ENCODE data around the gene ALDH5A1. TPM values are rescaled to one million over a fixed set of nuclear protein-coding genes. Genes with fewer than 3 reads are reported as not detected.

Gene ALDH5A1
- total RNA-seq, 2 donors from 2014 or later, result 11.1 to 22.6 TPM

DNA sequence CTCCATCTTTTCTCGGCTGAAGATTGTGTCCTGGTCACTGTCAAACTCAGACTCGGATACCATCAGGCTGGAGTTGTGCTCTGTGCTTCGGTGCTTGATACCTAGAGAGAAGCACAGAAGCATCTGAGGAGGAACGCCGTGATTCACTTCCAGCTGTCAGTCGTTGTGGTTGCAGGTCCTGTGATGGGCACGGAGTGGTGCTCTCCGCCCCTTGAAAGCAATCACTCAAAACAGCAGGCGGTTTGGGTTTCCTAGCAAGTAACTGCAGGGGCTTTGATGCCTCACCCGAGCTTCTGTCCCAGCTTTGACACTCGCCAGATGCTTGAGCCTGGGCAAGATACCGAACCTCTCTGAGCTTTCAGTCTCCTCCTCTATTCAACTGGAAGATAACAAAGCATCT is 52.5 kb downstream of the ALDH5A1 start:
- Histone ChIP-seq H3K4me1 (replicated peaks) (no peaks in the 10 kb centered on the region), H3K4me3 (no peak overlapping the region), H3K9me3 (no peaks in the 10 kb centered on the region), H3K27me3 (replicated peaks; ENCODE audit: insufficient read depth) (no peaks in the 10 kb centered on the region), H3K27ac (no peak overlapping the region), H3K36me3 (no peaks in the 10 kb centered on the region)
- WGBS, result 65% methylated on average over 12 of the region's 12 CpGs
- intact Hi-C loops (cut with DNase I), result no loop called here
- TF ChIP-seq POLR2A (IDR thresholded peaks at IDR 0.05) (no peak), POLR2AphosphoS5 (IDR thresholded peaks at IDR 0.05) (no peak), CTCF (IDR thresholded peaks at IDR 0.05) (no peak)
- no peak for DNase-seq (ENCODE audit: low spot score)

GRCh38 chr6:24549158-24549557 is 54.4 kb downstream of the ALDH5A1 start:
- 83% methylated on average over 1 of the region's 1 CpG for WGBS
- no peaks in the 10 kb centered on the region for H3K9me3 ChIP-seq
- no peak overlapping the region for H3K4me3 ChIP-seq
- intact Hi-C loops (cut with DNase I), result no loop called here
- TF ChIP-seq POLR2AphosphoS5 (IDR thresholded peaks at IDR 0.05) (no peak), CTCF (IDR thresholded peaks at IDR 0.05) (no peak), POLR2A (IDR thresholded peaks at IDR 0.05) (no peak)
- H3K36me3 ChIP-seq, result no peaks in the 10 kb centered on the region
- H3K27me3 ChIP-seq (replicated peaks; ENCODE audit: insufficient read depth), result no peaks in the 10 kb centered on the region
- no peaks in the 10 kb centered on the region for H3K4me1 ChIP-seq (replicated peaks)
- H3K27ac ChIP-seq, result no peak overlapping the region
- no peak for DNase-seq (ENCODE audit: low spot score)

DNA sequence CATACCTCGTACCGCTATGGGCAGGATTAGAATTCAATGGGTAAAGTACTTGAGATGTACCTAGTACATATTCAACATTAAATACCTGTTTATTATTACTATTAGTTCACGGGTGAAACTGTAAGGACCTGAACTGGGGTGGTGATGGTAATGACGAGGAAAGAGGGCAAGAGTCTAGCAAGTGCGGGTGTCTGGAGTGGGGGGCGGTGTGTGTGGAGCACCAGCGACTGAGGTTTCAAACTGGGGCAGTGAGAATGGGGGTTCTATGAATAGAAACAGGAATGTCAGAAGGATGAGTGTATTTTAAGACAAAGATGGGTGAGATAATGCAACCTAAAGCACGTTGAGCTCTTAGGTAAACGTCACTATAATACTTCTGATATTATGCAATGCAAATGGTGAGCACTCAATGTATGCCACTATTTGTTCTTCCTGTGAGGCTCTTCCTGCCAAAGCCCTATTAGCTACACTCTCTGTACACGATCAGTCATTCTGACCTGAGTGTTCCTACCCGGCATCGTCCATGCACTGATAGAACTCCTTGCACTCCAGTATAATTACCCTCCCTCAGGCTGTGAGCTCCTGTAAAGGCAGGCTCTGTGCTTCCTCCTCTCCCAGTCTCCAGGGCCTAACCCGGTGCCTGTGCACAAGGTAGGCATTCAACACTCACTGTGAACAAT is 55.0 kb downstream of the ALDH5A1 start:
- H3K4me1 ChIP-seq (replicated peaks), result no peaks in the 10 kb centered on the region
- 78% methylated on average over 13 of the region's 13 CpGs for WGBS
- H3K36me3 ChIP-seq, result no peaks in the 10 kb centered on the region
- H3K4me3 ChIP-seq, result no peak overlapping the region
- no peak for DNase-seq (ENCODE audit: low spot score)
- intact Hi-C loops (cut with DNase I), result no loop called here
- no peaks in the 10 kb centered on the region for H3K9me3 ChIP-seq
- TF ChIP-seq CTCF (IDR thresholded peaks at IDR 0.05) (no peak), POLR2A (IDR thresholded peaks at IDR 0.05) (no peak), POLR2AphosphoS5 (IDR thresholded peaks at IDR 0.05) (no peak)
- H3K27me3 ChIP-seq (replicated peaks; ENCODE audit: insufficient read depth), result no peaks in the 10 kb centered on the region
- H3K27ac ChIP-seq, result no peak overlapping the region

- H3K27ac ChIP-seq, result no peak overlapping the region
- H3K4me3 ChIP-seq, result no peak overlapping the region
- 93% methylated on average over 5 of the region's 5 CpGs for WGBS
- no peaks in the 10 kb centered on the region for H3K36me3 ChIP-seq
- intact Hi-C loops (cut with DNase I), result no loop called here
- DNase-seq (ENCODE audit: low spot score), result no peak
- TF ChIP-seq POLR2AphosphoS5 (IDR thresholded peaks at IDR 0.05) (no peak), POLR2A (IDR thresholded peaks at IDR 0.05) (no peak), CTCF (IDR thresholded peaks at IDR 0.05) (no peak)
- H3K27me3 ChIP-seq (replicated peaks; ENCODE audit: insufficient read depth), result no peaks in the 10 kb centered on the region
- no peaks in the 10 kb centered on the region for H3K4me1 ChIP-seq (replicated peaks)
- H3K9me3 ChIP-seq, result no peaks in the 10 kb centered on the region
Observed at GRCh38 chr6:24551139-24551538, 56.4 kb downstream of the ALDH5A1 start.

DNA sequence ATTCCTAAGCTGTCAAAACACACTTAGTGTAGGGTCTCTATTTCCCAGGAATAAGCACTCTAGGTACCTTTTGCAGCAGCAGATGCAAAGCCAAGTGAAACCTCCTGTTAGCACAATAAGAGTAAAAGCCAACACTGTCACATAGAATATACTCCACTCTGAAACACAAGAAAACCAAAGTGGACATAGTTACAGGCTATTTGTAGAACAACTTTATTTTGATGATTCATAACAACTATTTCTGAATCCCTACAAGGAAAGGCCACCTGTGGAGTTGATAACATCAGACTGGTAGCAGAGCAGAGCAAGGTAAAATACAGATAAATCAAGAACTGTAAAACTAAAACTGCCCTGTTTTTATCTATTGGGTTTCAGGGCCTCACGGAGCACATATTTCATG is 59.7 kb downstream of the ALDH5A1 start:
- Histone ChIP-seq H3K9me3 (no peaks in the 10 kb centered on the region), H3K27me3 (replicated peaks; ENCODE audit: insufficient read depth) (no peaks in the 10 kb centered on the region), H3K4me1 (replicated peaks) (no peaks in the 10 kb centered on the region), H3K4me3 (no peak overlapping the region), H3K36me3 (no peaks in the 10 kb centered on the region), H3K27ac (no peak overlapping the region)
- DNase-seq (ENCODE audit: low spot score), result no peak
- no peak for TF ChIP-seq POLR2A (IDR thresholded peaks at IDR 0.05)
- no peak for TF ChIP-seq CTCF (IDR thresholded peaks at IDR 0.05)
- no peak for TF ChIP-seq POLR2AphosphoS5 (IDR thresholded peaks at IDR 0.05)
- WGBS, result 82% methylated on average over 1 of the region's 1 CpG
- intact Hi-C loops (cut with DNase I), result no loop called here
